Small intestine (tissue), 7 donors: ENCODE data around the gene BICC1. TPM values are rescaled to one million over a fixed set of nuclear protein-coding genes. Genes with fewer than 3 reads are reported as not detected.

Source experiments
- DNase-seq, 2 donors: peaks; one replicate each; pipeline versions ENCODE4 v3.0.0 to v3.0.0-alpha.2; 2013
- FAIRE-seq: peaks from 2 replicates; lab custom pipeline; 2012; peaks lifted over from hg19 to GRCh38; lab: Jason Lieb, UNC
- H3K27ac ChIP-seq, 3 donors: one replicate each; pipeline ENCODE4 v1.5.1; 2013; ENCODE audit warnings: low read length in 2 of 3, mild to moderate bottlenecking in 2 of 3, control low read depth in 1 of 3, inconsistent platforms in 1 of 3, low read depth in 1 of 3, moderate library complexity in 1 of 3
- H3K27me3 ChIP-seq, 3 donors: one replicate each; pipeline ENCODE4 v1.6.1; 2013; ENCODE audit warnings: low read length in 3 of 3, inconsistent platforms in 1 of 3; ENCODE audit not compliant: control insufficient read depth in 3 of 3, insufficient read depth in 3 of 3
- H3K36me3 ChIP-seq, 3 donors: one replicate each; pipeline ENCODE4 v1.6.1; 2013; ENCODE audit warnings: low read length in 3 of 3, inconsistent platforms in 1 of 3, low read depth in 1 of 3, mild to moderate bottlenecking in 1 of 3, moderate library complexity in 1 of 3; ENCODE audit not compliant: control insufficient read depth in 3 of 3, insufficient read depth in 2 of 3
- H3K4me1 ChIP-seq, 3 donors: one replicate each; pipeline ENCODE4 v1.6.1; 2013; ENCODE audit warnings: low read length in 2 of 3, inconsistent platforms in 1 of 3, low read depth in 1 of 3, mild to moderate bottlenecking in 1 of 3, moderate library complexity in 1 of 3; ENCODE audit not compliant: control insufficient read depth in 3 of 3, insufficient read depth in 2 of 3
- H3K4me3 ChIP-seq, 3 donors: one replicate each; pipeline ENCODE4 v1.5.1; 2013; ENCODE audit warnings: low read length in 3 of 3, control low read depth in 1 of 3, inconsistent platforms in 1 of 3, low read depth in 1 of 3, mild to moderate bottlenecking in 1 of 3, moderate library complexity in 1 of 3
- H3K9me3 ChIP-seq, 2 donors: one replicate each; pipeline ENCODE4 v1.6.1; 2013; ENCODE audit warnings: low read depth in 1 of 2, low read length in 1 of 2; ENCODE audit not compliant: control insufficient read depth in 2 of 2, insufficient read depth in 1 of 2
- WGBS, 3 donors: extraction: QIAGEN DNeasy Blood & Tissue Kit; methylation state at CpG; one replicate each; pipeline ENCODE4 v1.1.7; 2013; 5-methylcytosine and 5-hydroxymethylcytosine counted together
- polyA plus RNA-seq, 4 donors: library from polyadenylated mRNA; stranded (reverse) in 3 of 4; unstranded in 1 of 4; fragments of 200-250 nt in 3 of 4; fragments of 120-200 nt in 1 of 4; gene quantifications; one replicate each; pipeline versions ENCODE4 v1.2.1 to v1.2.3, GENCODE V29; 2013
- donor health status: healthy with polysubstance abuse.
- donor health status: control.
- donor health status: control.
- donor health status: Bipolar disorder and iron deficiency.
- donor health status: healthy.

Gene BICC1
- polyA plus RNA-seq, 4 donors = 0.81 to 4.7 (median 1.3) TPM; not detected in 1

- Histone ChIP-seq H3K36me3 (no peaks in the 10 kb centered on the region), H3K9me3 (no peaks in the 10 kb centered on the region), H3K4me3 (no peak overlapping the region), H3K4me1 (no peaks in the 10 kb centered on the region), H3K27ac (no peak overlapping the region), H3K27me3 (no peaks in the 10 kb centered on the region)
- no peak for DNase-seq
- no peak for FAIRE-seq
- 80 to 83% (median 80%) methylated on average over 4 of the region's 4 CpGs for WGBS, 3 donors
These were observed 119.5 kb downstream of the BICC1 start for GRCh38 chr10:58632216-58632615.

- peak; percentile 13 to 61 for DNase-seq
- no peaks in the 10 kb centered on the region for H3K9me3 ChIP-seq
- no peak overlapping the region for H3K4me3 ChIP-seq
- H3K36me3 ChIP-seq = no peaks in the 10 kb centered on the region
- WGBS, 3 donors = 21 to 60% (median 30%) methylated on average over 5 of the region's 5 CpGs
- no peaks in the 10 kb centered on the region for H3K4me1 ChIP-seq
- H3K27ac ChIP-seq = no peak overlapping the region
- H3K27me3 ChIP-seq = no peaks in the 10 kb centered on the region
- no peak for FAIRE-seq
These were observed 124.7 kb downstream of the BICC1 start for GRCh38 chr10:58637352-58637751.

- Histone ChIP-seq H3K36me3 (no peaks in the 10 kb centered on the region), H3K4me1 (no peaks in the 10 kb centered on the region), H3K4me3 (no peak overlapping the region), H3K27ac (no peak overlapping the region), H3K9me3 (no peaks in the 10 kb centered on the region), H3K27me3 (no peaks in the 10 kb centered on the region)
- no peak for DNase-seq
- FAIRE-seq = no peak
- WGBS, 3 donors = 76 to 87% (median 84%) methylated on average over 5 of the region's 5 CpGs
These were observed 125.7 kb downstream of the BICC1 start for GRCh38 chr10:58638388-58638787.

- DNase-seq = peak; percentile 11 to 33
- FAIRE-seq = no peak
- Histone ChIP-seq H3K9me3 (no peaks in the 10 kb centered on the region), H3K4me1 (no peaks in the 10 kb centered on the region), H3K4me3 (no peak overlapping the region), H3K36me3 (no peaks in the 10 kb centered on the region), H3K27ac (no peak overlapping the region), H3K27me3 (no peaks in the 10 kb centered on the region)
- 9 to 12% (median 10%) methylated on average over 5 of the region's 5 CpGs for WGBS, 3 donors
These were observed 128.4 kb downstream of the BICC1 start for GRCh38 chr10:58641095-58641531.

GRCh38 chr10:58641708-58642107 is 129.0 kb downstream of the BICC1 start:
- 53 to 68% (median 67%) methylated on average over 2 of the region's 2 CpGs for WGBS, 3 donors
- FAIRE-seq = no peak

GRCh38 chr10:58642283-58642682 is 129.6 kb downstream of the BICC1 start:
- no peaks in the 10 kb centered on the region for H3K9me3 ChIP-seq
- H3K4me1 ChIP-seq = no peaks in the 10 kb centered on the region
- H3K27ac ChIP-seq = no peak overlapping the region
- no peak overlapping the region for H3K4me3 ChIP-seq
- no peaks in the 10 kb centered on the region for H3K36me3 ChIP-seq
- H3K27me3 ChIP-seq = no peaks in the 10 kb centered on the region
- no peak for DNase-seq
- WGBS, 3 donors = 68 to 85% (median 70%) methylated on average over 3 of the region's 3 CpGs
- no peak for FAIRE-seq

More at GRCh38 chr10:58641708-58642107, 129.0 kb downstream of the BICC1 start:
- Histone ChIP-seq H3K9me3 (no peaks in the 10 kb centered on the region), H3K4me1 (no peaks in the 10 kb centered on the region), H3K4me3 (no peak overlapping the region), H3K36me3 (no peaks in the 10 kb centered on the region), H3K27ac (no peak overlapping the region), H3K27me3 (no peaks in the 10 kb centered on the region)
- no peak for DNase-seq

- Histone ChIP-seq H3K27me3 (no peaks in the 10 kb centered on the region), H3K9me3 (no peaks in the 10 kb centered on the region), H3K36me3 (no peaks in the 10 kb centered on the region), H3K4me3 (no peak overlapping the region), H3K27ac (no peak overlapping the region), H3K4me1 (no peaks in the 10 kb centered on the region)
- no peak for FAIRE-seq
- WGBS, 3 donors = 54 to 59% (median 58%) methylated on average over 4 of the region's 4 CpGs
- DNase-seq = no peak
These were observed 130.3 kb downstream of the BICC1 start for GRCh38 chr10:58642916-58643428.

- no peak for FAIRE-seq
- DNase-seq = no peak
- H3K27me3 ChIP-seq = no peaks in the 10 kb centered on the region
- 80 to 84% (median 81%) methylated on average over 8 of the region's 8 CpGs for WGBS, 3 donors
- no peaks in the 10 kb centered on the region for H3K9me3 ChIP-seq
- no peaks in the 10 kb centered on the region for H3K4me1 ChIP-seq
- no peak overlapping the region for H3K4me3 ChIP-seq
- no peak overlapping the region for H3K27ac ChIP-seq
- H3K36me3 ChIP-seq = no peaks in the 10 kb centered on the region
These were observed 131.6 kb downstream of the BICC1 start for GRCh38 chr10:58644311-58644710.
